Loucy (cell line): ENCODE results near the gene CCDC194.

Experiments used
- EZH2phosphoT487 ChIP-seq: fragments of 200-600 bp; IDR thresholded peaks from 2 replicates; pipeline ENCODE4 v1.6.1; 2018; ENCODE audit warnings: antibody characterized with exemption, mild to moderate bottlenecking, moderate library complexity, borderline replicate concordance
- TF ChIP-seq, protein P1 (sequence below): fragments of 200-600 bp; sonication (generic); conservative IDR thresholded peaks from 2 replicates; pipeline ENCODE4 v1.5.1; 2014; ENCODE audit warnings: mild to moderate bottlenecking, antibody characterized with exemption, low read length

DNA sequence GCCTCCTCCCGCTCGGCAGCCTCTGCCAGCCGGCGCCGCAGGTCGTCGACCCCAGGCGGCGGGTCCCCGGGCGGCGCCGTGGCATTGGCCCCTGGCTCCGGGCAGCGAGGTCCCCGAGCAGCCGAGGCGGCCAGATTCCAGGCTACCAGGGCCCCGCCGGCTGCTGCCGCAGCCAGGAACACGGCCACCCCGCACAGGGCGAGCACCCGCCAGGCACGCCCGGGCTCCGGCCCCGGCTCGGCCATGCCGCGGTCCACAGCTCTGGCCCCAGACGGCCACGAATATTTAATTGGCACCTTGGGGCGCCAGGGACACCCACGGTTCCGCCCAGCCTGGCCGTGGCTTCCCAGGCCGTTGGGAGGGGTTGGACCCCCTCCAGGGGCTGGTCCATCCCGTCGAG is at the start of gene CCDC194:
- TF ChIP-seq, protein P1, sequence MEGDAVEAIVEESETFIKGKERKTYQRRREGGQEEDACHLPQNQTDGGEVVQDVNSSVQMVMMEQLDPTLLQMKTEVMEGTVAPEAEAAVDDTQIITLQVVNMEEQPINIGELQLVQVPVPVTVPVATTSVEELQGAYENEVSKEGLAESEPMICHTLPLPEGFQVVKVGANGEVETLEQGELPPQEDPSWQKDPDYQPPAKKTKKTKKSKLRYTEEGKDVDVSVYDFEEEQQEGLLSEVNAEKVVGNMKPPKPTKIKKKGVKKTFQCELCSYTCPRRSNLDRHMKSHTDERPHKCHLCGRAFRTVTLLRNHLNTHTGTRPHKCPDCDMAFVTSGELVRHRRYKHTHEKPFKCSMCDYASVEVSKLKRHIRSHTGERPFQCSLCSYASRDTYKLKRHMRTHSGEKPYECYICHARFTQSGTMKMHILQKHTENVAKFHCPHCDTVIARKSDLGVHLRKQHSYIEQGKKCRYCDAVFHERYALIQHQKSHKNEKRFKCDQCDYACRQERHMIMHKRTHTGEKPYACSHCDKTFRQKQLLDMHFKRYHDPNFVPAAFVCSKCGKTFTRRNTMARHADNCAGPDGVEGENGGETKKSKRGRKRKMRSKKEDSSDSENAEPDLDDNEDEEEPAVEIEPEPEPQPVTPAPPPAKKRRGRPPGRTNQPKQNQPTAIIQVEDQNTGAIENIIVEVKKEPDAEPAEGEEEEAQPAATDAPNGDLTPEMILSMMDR, result no peak
- no peak for TF ChIP-seq EZH2phosphoT487
